Pancreas (tissue), 10 donors: ENCODE measurements around the gene DCBLD1. TPM values are rescaled to one million over a fixed set of nuclear protein-coding genes. Genes with fewer than 3 reads are reported as not detected.

Source experiments
- ATAC-seq, 4 donors: fragments of 200-7000 bp; cut with Tn5 transposase; one replicate each; pipeline versions ENCODE4 v1.8.0 to v1.9.1; 2020; ENCODE audit warnings: mild to moderate bottlenecking in 4 of 4, moderate library complexity in 4 of 4
- DNase-seq, 6 donors: peaks; one replicate each; pipeline ENCODE4 v3.0.0-alpha.2; 2020
- FAIRE-seq: peaks from 2 replicates; lab custom pipeline; 2012; peaks lifted over from hg19 to GRCh38; lab: Jason Lieb, UNC
- H3K27ac ChIP-seq, 4 donors: fragments of 200-600 bp; sonication (generic); 1 replicate in 3 of 4; 2 replicates in 1 of 4; pipeline versions ENCODE4 v1.5.0 to v1.8.0; 2020
- H3K27me3 ChIP-seq, 4 donors: fragments of 200-600 bp; one replicate each; pipeline ENCODE4 v1.8.0; 2021
- H3K36me3 ChIP-seq, 3 donors: fragments of 200-600 bp; sonication (generic) in 1 of 3; one replicate each; pipeline versions ENCODE4 v1.5.0 to v1.8.0; 2020 to 2021
- H3K4me1 ChIP-seq, 3 donors: fragments of 200-600 bp; one replicate each; pipeline ENCODE4 v1.8.0; 2021
- H3K4me3 ChIP-seq, 4 donors: fragments of 200-600 bp; sonication (generic) in 2 of 4; one replicate each; pipeline versions ENCODE4 v1.5.0 to v1.8.0; 2020 to 2021
- H3K9me3 ChIP-seq, 4 donors: fragments of 200-600 bp; one replicate each; pipeline ENCODE4 v1.8.0; 2021
- CTCF ChIP-seq, 4 donors: fragments of 200-600 bp; sonication (generic) in 3 of 4; IDR thresholded peaks; one replicate each; pipeline versions ENCODE4 v1.5.0 to v1.8.0; 2021; ENCODE audit warnings: antibody characterized with exemption in 4 of 4
- WGBS, 2 donors: extraction: QIAGEN DNeasy Blood & Tissue Kit; methylation state at CpG; one replicate each; pipeline ENCODE4 v1.1.7; 2013; 5-methylcytosine and 5-hydroxymethylcytosine counted together
- intact Hi-C, 3 donors: fragments of 100-400 bp; cut with DNase I; formaldehyde crosslinking; loops; one replicate each; pipeline versions ENCODE4 v1.11.1 to v1.14.2; 2022
- polyA plus RNA-seq, 2 donors: library from polyadenylated mRNA; stranded (reverse); fragments of 200-250 nt; gene quantifications; one replicate each; pipeline ENCODE4 v1.2.3, GENCODE V29; 2013
- total RNA-seq, 6 donors: library from RNA; stranded (reverse); fragmentation: NEBNext Ultra II Directional in 4 of 6; extraction: Animal tissue kit (Norgen Biotek cat#: 25700) in 4 of 6; gene quantifications; one replicate each; pipeline versions ENCODE4 v1.2.1 to v1.2.4, GENCODE V29; 2021 to 2023
- donor health status: healthy with polysubstance abuse.
- donor health status: DM: no; HTN: no; CAD: no; lungs with moderate emphysema.
- donor health status: DM: no; HTN: no; CAD: no.
- donor health status: control.
- donor health status: control.
- donor health status: Bipolar disorder and iron deficiency.
- donor health status: DM: yes; HTN: yes; CAD: no.
- donor health status: DM: no; HTN: no; CAD: no.
- donor health status: DM: no; HTN: no; CAD: no.
- donor health status: DM: yes; HTN: yes; CAD: no.

Gene DCBLD1
- total and polyA plus RNA-seq, 8 donors: 4.8 to 12.8 (median 6.4) TPM

- Histone ChIP-seq H3K27ac (no peak overlapping the region), H3K4me1 (no peaks in the 10 kb centered on the region), H3K27me3 (no peaks in the 10 kb centered on the region), H3K36me3 (no peaks in the 10 kb centered on the region), H3K4me3 (no peak overlapping the region), H3K9me3 (no peaks in the 10 kb centered on the region)
- intact Hi-C loops: no loop called here
- 83 to 89% methylated on average over 8 of the region's 8 CpGs for WGBS, 2 donors
- ATAC-seq (peak in 1 of 4 donors; percentile 13), DNase-seq (no peak), FAIRE-seq (no peak)
- TF ChIP-seq CTCF (IDR thresholded peaks at IDR 0.05): no peak
Observed at GRCh38 chr6:117548797-117549301, 66.4 kb downstream of the DCBLD1 start.

- FAIRE-seq (no peak), ATAC-seq (no peak), DNase-seq (no peak)
- no peak overlapping the region for H3K27ac ChIP-seq
- H3K27me3 ChIP-seq: no peaks in the 10 kb centered on the region
- TF ChIP-seq CTCF (IDR thresholded peaks at IDR 0.05): no peak
- intact Hi-C loops: no loop called here
- 92 to 95% methylated on average over 4 of the region's 4 CpGs for WGBS, 2 donors
- H3K4me3 ChIP-seq: no peak overlapping the region
- H3K9me3 ChIP-seq: no peaks in the 10 kb centered on the region
- no peaks in the 10 kb centered on the region for H3K36me3 ChIP-seq
- H3K4me1 ChIP-seq: no peaks in the 10 kb centered on the region
Observed at GRCh38 chr6:117549611-117550010, 67.1 kb downstream of the DCBLD1 start.

- Histone ChIP-seq H3K27ac (no peak overlapping the region), H3K4me1 (no peaks in the 10 kb centered on the region), H3K9me3 (no peaks in the 10 kb centered on the region), H3K27me3 (no peaks in the 10 kb centered on the region), H3K4me3 (no peak overlapping the region), H3K36me3 (no peaks in the 10 kb centered on the region)
- DNase-seq: no peak
- ATAC-seq: no peak
- intact Hi-C loops: no loop called here
- 80 to 85% methylated on average over 3 of the region's 3 CpGs for WGBS, 2 donors
- TF ChIP-seq CTCF (IDR thresholded peaks at IDR 0.05): no peak
- FAIRE-seq: no peak
Observed at GRCh38 chr6:117550078-117550600, 67.7 kb downstream of the DCBLD1 start.

- H3K36me3 ChIP-seq: no peaks in the 10 kb centered on the region
- DNase-seq (no peak), ATAC-seq (no peak), FAIRE-seq (no peak)
- no peak for TF ChIP-seq CTCF (IDR thresholded peaks at IDR 0.05)
- H3K27ac ChIP-seq: no peak overlapping the region
- no peaks in the 10 kb centered on the region for H3K27me3 ChIP-seq
- intact Hi-C loops: no loop called here
- no peak overlapping the region for H3K4me3 ChIP-seq
- H3K4me1 ChIP-seq: no peaks in the 10 kb centered on the region
- WGBS, 2 donors: 57 to 61% methylated on average over 2 of the region's 2 CpGs
- H3K9me3 ChIP-seq: no peaks in the 10 kb centered on the region
Observed at GRCh38 chr6:117550618-117551242, 68.3 kb downstream of the DCBLD1 start.

- DNase-seq (no peak), ATAC-seq (no peak), FAIRE-seq (no peak)
- no peak overlapping the region for H3K4me3 ChIP-seq
- whole genome bisulfite sequencing, 2 donors: 76 to 84% methylated on average over 2 of the region's 2 CpGs
- TF ChIP-seq CTCF (IDR thresholded peaks at IDR 0.05): no peak
- H3K36me3 ChIP-seq: no peaks in the 10 kb centered on the region
- H3K27me3 ChIP-seq: no peaks in the 10 kb centered on the region
- H3K4me1 ChIP-seq: no peaks in the 10 kb centered on the region
- H3K27ac ChIP-seq: no peak overlapping the region
- no peaks in the 10 kb centered on the region for H3K9me3 ChIP-seq
- intact Hi-C loops: no loop called here
Observed at GRCh38 chr6:117552618-117553017, 70.1 kb downstream of the DCBLD1 start.
